ENCODE measurements around the gene CCNL2. TPM values are rescaled to one million over a fixed set of nuclear protein-coding genes. Genes with fewer than 3 reads are reported as not detected.
"Not testable (repeated sequence)": the region's sequence is repeated elsewhere in the genome, so short reads cannot be mapped to it uniquely, and the experiment has no call there.

Gene CCNL2
- total and polyA plus RNA-seq, 8 donors = 49.2 to 409 (median 84.1) TPM

DNA sequence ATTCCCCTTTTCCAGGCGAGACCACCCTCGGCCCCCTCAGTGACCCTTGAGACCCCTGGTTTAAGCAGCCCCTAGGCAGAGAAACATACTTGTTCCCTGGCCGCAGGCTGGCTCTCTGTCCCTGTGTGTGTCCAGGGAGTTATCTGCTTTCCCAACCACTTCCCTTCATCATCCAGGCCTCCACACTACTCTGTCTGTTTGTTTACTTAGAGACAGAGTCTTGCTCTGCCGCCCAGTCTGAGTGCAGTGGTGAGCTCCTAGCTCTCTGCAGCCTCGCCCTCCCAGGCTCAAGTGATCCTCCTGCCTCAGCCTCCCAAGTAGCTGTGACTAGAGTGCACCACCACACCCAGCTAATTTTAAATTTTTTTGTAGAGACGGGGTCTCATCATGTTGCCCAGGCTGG lies 30.5 kb upstream of the CCNL2 start:
- ATAC-seq = no peak
- intact Hi-C loops (cut with DNase I) = no loop called here
- peak overlapping the region; percentile 81 to 96 (median 92) for H3K27ac ChIP-seq
- H3K4me1 ChIP-seq = peaks cover 9 to 54% (median 36%) of the 10 kb centered on the region in 3 donors
- no peaks in the 10 kb centered on the region for H3K36me3 ChIP-seq
- no peaks in the 10 kb centered on the region for H3K27me3 ChIP-seq
- TF ChIP-seq, protein P1, sequence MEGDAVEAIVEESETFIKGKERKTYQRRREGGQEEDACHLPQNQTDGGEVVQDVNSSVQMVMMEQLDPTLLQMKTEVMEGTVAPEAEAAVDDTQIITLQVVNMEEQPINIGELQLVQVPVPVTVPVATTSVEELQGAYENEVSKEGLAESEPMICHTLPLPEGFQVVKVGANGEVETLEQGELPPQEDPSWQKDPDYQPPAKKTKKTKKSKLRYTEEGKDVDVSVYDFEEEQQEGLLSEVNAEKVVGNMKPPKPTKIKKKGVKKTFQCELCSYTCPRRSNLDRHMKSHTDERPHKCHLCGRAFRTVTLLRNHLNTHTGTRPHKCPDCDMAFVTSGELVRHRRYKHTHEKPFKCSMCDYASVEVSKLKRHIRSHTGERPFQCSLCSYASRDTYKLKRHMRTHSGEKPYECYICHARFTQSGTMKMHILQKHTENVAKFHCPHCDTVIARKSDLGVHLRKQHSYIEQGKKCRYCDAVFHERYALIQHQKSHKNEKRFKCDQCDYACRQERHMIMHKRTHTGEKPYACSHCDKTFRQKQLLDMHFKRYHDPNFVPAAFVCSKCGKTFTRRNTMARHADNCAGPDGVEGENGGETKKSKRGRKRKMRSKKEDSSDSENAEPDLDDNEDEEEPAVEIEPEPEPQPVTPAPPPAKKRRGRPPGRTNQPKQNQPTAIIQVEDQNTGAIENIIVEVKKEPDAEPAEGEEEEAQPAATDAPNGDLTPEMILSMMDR (IDR thresholded peaks at IDR 0.05) = no peak
- WGBS, 2 donors = 64 to 65% methylated on average over 6 of the region's 6 CpGs
- peak in 2 of 6 donors; percentile 14 to 22 for DNase-seq
- no peaks in the 10 kb centered on the region for H3K9me3 ChIP-seq
- no peak for FAIRE-seq
- H3K4me3 ChIP-seq = no peak overlapping the region

DNA sequence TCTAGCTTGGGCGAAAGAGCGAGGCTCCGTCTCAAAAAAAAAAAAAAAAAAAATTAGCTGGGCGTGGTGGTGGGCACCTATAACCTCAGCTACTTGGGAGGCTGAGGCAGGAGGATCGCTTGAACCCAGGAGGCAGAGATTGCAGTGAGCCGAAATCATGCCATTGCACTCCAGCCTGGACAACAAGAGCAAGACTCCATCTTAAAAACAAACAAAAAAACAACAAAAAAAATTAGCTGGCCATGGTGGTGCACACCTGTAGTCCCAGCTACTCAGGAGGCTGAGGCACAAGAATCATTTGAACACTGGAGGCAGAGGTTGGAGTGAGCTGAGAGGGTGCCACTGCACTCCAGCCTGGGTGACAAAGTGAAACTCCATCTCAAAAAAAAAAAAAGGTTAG lies 29.8 kb upstream of the CCNL2 start:
- H3K9me3 ChIP-seq; DNase-seq; H3K36me3 ChIP-seq; H3K4me3 ChIP-seq; H3K27me3 ChIP-seq; intact Hi-C loops (cut with DNase I); ATAC-seq; FAIRE-seq: not testable (repeated sequence)
- Histone ChIP-seq H3K4me1 (peaks cover 9 to 47% (median 32%) of the 10 kb centered on the region in 3 donors), H3K27ac (peak overlapping the region in 2 of 4 donors; percentile 96)
- 91 to 100% methylated on average over 6 of the region's 6 CpGs for WGBS, 2 donors

DNA sequence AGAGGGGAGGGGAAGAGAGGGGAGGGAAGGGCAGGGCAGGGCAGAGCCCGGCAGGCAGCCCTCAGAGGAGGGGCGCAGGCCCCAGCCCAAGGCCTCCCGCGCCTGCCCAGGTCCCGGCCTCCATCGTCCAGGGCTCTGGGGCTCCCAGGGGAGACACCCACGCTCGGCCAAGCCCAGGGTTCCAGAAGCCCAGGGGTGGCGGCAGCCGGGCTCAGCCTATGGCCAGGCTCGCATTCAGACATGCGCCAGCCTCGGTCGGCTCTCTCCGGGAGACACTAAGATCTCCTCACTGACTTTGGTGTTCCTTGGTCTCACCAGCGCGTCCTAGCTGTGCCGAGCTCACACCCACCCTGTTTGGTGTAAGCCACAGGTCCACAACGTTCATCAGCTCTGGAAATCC lies 29.0 kb upstream of the CCNL2 start:
- FAIRE-seq (no peak), DNase-seq (peak in 2 of 6 donors; percentile 12 to 74), ATAC-seq (no peak)
- H3K27me3 ChIP-seq = no peaks in the 10 kb centered on the region
- TF ChIP-seq, protein P1 (IDR thresholded peaks at IDR 0.05) = no peak
- H3K36me3 ChIP-seq = no peaks in the 10 kb centered on the region
- 77 to 85% methylated on average over 18 to 19 of the region's 19 CpGs for WGBS, 2 donors
- peak overlapping the region in 1 of 4 donors; percentile 96 for H3K27ac ChIP-seq
- H3K4me1 ChIP-seq = peaks cover 9 to 39% (median 32%) of the 10 kb centered on the region in 3 donors
- no peak overlapping the region for H3K4me3 ChIP-seq
- no peaks in the 10 kb centered on the region for H3K9me3 ChIP-seq
- intact Hi-C loops (cut with DNase I) = no loop called here

DNA sequence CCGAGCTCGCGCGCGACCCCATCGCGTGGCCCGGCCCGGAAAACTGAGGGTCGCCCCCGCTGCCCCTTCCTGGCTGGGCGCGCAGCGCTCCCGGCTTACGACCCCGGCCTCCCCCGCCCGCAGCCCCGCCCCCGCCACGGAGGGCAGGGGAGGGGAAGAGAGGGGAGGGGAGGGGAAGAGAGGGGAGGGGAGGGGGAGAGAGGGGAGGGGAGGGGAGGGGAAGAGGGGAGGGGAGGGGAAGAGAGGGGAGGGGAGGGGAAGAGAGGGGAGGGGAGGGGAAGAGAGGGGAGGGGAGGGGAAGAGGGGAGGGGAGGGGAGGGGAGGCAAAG lies 28.6 kb upstream of the CCNL2 start:
- 0 to 5% methylated on average over 2 to 18 of the region's 22 CpGs for WGBS, 2 donors
- intact Hi-C loops (cut with DNase I) = no loop called here
- Histone ChIP-seq H3K9me3 (no peaks in the 10 kb centered on the region), H3K27me3 (no peaks in the 10 kb centered on the region), H3K27ac (peak overlapping the region in 1 of 4 donors; percentile 44), H3K4me3 (peak overlapping the region in 2 of 4 donors; percentile 30 to 48), H3K4me1 (peaks cover 9 to 35% (median 32%) of the 10 kb centered on the region in 3 donors), H3K36me3 (no peaks in the 10 kb centered on the region)
- TF ChIP-seq, protein P1 (IDR thresholded peaks at IDR 0.05) = no peak
- DNase-seq = no peak
- FAIRE-seq = no peak
- ATAC-seq = no peak

DNA sequence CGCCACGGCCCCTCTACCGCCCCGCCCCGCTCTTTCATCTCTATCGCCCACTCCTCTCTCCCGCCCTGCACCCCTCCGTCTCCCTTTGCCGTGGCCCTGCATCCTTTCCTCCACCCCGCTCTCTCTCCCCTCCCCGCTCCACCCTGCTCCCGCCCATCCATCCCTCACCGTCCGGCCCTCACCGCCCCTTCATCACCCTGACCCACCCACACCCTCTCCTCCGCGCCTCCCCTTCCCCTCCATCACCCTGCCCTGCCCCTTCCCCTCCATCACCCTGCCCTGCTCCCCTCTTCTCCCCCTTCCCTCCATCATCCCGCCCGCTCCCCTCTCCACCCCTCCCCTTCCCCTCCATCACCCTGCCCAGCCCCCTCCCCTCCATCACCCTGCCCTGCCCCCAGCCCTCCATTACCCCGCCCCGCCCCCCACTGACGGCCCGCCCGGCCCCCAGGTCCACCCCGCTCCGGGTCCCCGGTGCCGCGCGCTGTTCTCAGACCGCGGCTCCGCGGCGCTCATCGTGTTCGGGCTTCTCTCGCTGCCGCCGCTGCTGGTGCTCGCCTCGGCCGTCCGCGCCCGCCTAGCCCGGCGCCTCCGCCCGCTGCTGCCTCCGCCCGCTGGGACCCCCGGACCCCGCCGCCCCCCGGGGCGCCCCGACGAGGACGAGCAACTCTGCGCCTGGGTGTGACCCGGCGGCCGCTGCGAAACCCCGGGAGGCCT lies 28.1 kb upstream of the CCNL2 start:
- peak overlapping the region in 1 of 4 donors; percentile 44 for H3K27ac ChIP-seq
- no peak for FAIRE-seq
- H3K27me3 ChIP-seq = no peaks in the 10 kb centered on the region
- H3K36me3 ChIP-seq = no peaks in the 10 kb centered on the region
- 23 to 28% methylated on average over 50 to 66 of the region's 66 CpGs for WGBS, 2 donors
- peak overlapping the region in 2 of 4 donors; percentile 30 to 48 for H3K4me3 ChIP-seq
- no peak for ATAC-seq
- TF ChIP-seq, protein P1 (IDR thresholded peaks at IDR 0.05) = no peak
- no peaks in the 10 kb centered on the region for H3K9me3 ChIP-seq
- intact Hi-C loops (cut with DNase I) = no loop called here
- peaks cover 9 to 30% (median 30%) of the 10 kb centered on the region in 3 donors for H3K4me1 ChIP-seq
- peak; percentile 20 to 85 (median 54) for DNase-seq
